ENCODE measurements around the gene RAB7A. TPM values are rescaled to one million over a fixed set of nuclear protein-coding genes. Genes with fewer than 3 reads are reported as not detected.

The RAB7A gene
- total and polyA plus RNA-seq, 2 of the 4 experiments (the other 2 are of a cell fraction), result 57.0 to 240 TPM

- Histone ChIP-seq H3K9me3 (ENCODE audit: control insufficient read depth, insufficient read depth, low read length) (no peaks in the 10 kb centered on the region), H2BK5ac (ENCODE audit: low read depth, low read length, poor library complexity, severe bottlenecking) (no peak overlapping the region), H3K79me1 (ENCODE audit: low read depth in 1 of 2, low read length in 2 of 2) (no peaks in the 10 kb centered on the region), H3K36me3 (ENCODE audit: control insufficient read depth, insufficient read depth, low read length) (no peaks in the 10 kb centered on the region), H3K9me1 (ENCODE audit: insufficient read depth, low read length) (no peaks in the 10 kb centered on the region), H3K23ac (ENCODE audit: low read depth, low read length) (no peak overlapping the region), H3K4me1 (ENCODE audit: control insufficient read depth, insufficient read depth, low read length) (no peaks in the 10 kb centered on the region), H2AFZ (replicated peaks; ENCODE audit: low read length, poor library complexity) (no peak overlapping the region), H2BK120ac (ENCODE audit: low read depth, low read length) (no peak overlapping the region), H4K20me1 (ENCODE audit: insufficient read depth, low read length) (no peaks in the 10 kb centered on the region), H2BK20ac (ENCODE audit: low read depth, low read length) (no peak overlapping the region), H3K18ac (ENCODE audit: low read depth, low read length) (no peak overlapping the region), H2AK9ac (replicated peaks; ENCODE audit: low read depth, low read length, poor library complexity) (no peak overlapping the region), H3K9ac (ENCODE audit: low read depth, low read length) (no peak overlapping the region), H3K27me3 (ENCODE audit: control insufficient read depth, insufficient read depth, low read length) (peaks cover 10% of the 10 kb centered on the region), H3K4me3 (ENCODE audit: insufficient read depth, low read depth, low read length) (no peak overlapping the region), H4K8ac (ENCODE audit: low read depth in 2 of 2, low read length in 2 of 2) (no peak overlapping the region), H2AK5ac (ENCODE audit: low read depth, low read length) (no peak overlapping the region), H2BK15ac (ENCODE audit: low read depth, low read length) (no peak overlapping the region), H4K91ac (ENCODE audit: insufficient read depth, low read depth, low read length) (no peak overlapping the region), H3K4ac (ENCODE audit: low read depth, low read length) (no peak overlapping the region), H3K4me2 (ENCODE audit: low read depth, low read length) (no peak overlapping the region), H3K14ac (replicated peaks; ENCODE audit: low read depth, low read length) (no peak overlapping the region), H3K27ac (ENCODE audit: insufficient read depth, low read length) (no peak overlapping the region), H3K56ac (ENCODE audit: extremely low read depth, insufficient read depth, low read length) (no peak overlapping the region), H4K5ac (ENCODE audit: low read depth, low read length) (no peak overlapping the region)
- TF ChIP-seq RCOR1 (IDR thresholded peaks at IDR 0.05; ENCODE audit: insufficient replicate concordance, low read length) (no peak), BHLHE40 (IDR thresholded peaks at IDR 0.05; ENCODE audit: low read depth, low read length) (no peak), SMC3 (IDR thresholded peaks at IDR 0.05; ENCODE audit: low read depth, low read length) (no peak), USF2 (IDR thresholded peaks at IDR 0.05; ENCODE audit: low read depth, low read length) (no peak), MAFK (IDR thresholded peaks at IDR 0.05; ENCODE audit: low read depth, low read length) (no peak), NFE2L2 (IDR thresholded peaks at IDR 0.05; ENCODE audit: low read depth, low read length) (no peak), CHD1 (IDR thresholded peaks at IDR 0.05; ENCODE audit: low read depth, low read length) (no peak), POLR2A (IDR thresholded peaks at IDR 0.05; ENCODE audit: low read depth, low read length) (no peak), RAD21 (IDR thresholded peaks at IDR 0.05; ENCODE audit: low read length) (no peak), RFX5 (IDR thresholded peaks at IDR 0.05; ENCODE audit: low read depth, low read length) (no peak), MXI1 (IDR thresholded peaks at IDR 0.05; ENCODE audit: borderline replicate concordance, low read depth, low read length) (no peak), CTCF (conservative IDR thresholded peaks at IDR 0.05; ENCODE audit: low read depth, low read length) (no peak), ELK1 (IDR thresholded peaks at IDR 0.05; ENCODE audit: borderline replicate concordance, low read depth, low read length) (no peak), MAZ (IDR thresholded peaks at IDR 0.05; ENCODE audit: borderline replicate concordance, low read depth, low read length) (no peak), CEBPB (IDR thresholded peaks at IDR 0.05; ENCODE audit: low read depth, low read length) (no peak), FOS (IDR thresholded peaks at IDR 0.05; ENCODE audit: low read depth, low read length) (no peak)
- ATAC-seq (ENCODE audit: low read depth), result no peak
- intact Hi-C loops (cut with micrococcal nuclease) (no loop called here), dilution Hi-C loops (cut with HindIII; ENCODE audit: low sequenced_read_pairs, unreplicated experiment) (no loop called here), in situ Hi-C loops (cut with MboI; ENCODE audit: low sequenced_read_pairs) (no loop called here)
- ChIA-PET POLR2A (ENCODE audit: unreplicated experiment) (no interaction called here), CTCF (interaction anchor here (0.6 kb wide), 1 partner anchor 87 kb away, joined by 3 read pairs; no protein-coding TSS in a partner anchor)
- no TSS peak for BruUV-seq (replicated peaks)
- no peak for DNase-seq
- no CpG with 5 or more reads among the region's 2 CpGs for WGBS, 2 experiments (ENCODE audit: extremely low coverage in 2 of 2, insufficient read length in 1 of 2)
Measured at GRCh38 chr3:128707928-128708494, 18.0 kb upstream of the RAB7A start.
